ENCODE data around the gene CPA4. TPM values are rescaled to one million over a fixed set of nuclear protein-coding genes. Genes with fewer than 3 reads are reported as not detected.

CPA4 gene
- total and polyA plus RNA-seq, 2 experiments from 2014 or later, result not detected

DNA sequence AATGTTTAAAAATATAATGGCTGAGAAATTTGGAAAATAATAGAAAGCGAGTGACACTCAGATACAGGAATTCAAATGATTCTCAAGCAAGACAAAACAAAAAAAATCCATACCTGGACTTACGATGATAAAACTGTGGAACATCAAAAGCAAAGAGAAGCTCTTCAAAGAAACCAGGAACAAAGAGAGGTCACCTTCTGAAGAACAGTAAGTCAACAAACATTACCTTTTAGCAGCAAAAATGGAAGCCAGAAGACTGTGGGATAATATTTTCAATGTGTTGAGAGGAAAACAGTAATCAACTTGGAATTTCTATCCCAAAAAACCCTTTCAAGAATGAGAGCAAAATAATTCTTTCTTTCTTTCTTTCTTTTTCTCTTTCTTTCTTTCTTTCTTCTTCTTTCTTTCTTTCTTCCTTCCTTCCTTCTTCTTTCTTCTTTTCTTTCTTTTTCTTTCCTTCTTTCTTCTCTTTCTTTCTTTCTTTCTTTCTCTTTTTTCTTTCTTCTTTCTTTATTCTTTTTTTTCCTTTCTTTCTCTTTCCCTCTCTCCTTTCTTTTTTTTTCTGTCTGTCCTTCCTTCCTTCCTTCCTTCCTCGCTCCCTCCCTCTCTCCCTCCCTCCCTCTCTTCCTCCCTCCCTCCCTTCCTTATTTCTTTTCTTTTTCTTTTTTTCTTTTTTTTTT lies 49.9 kb downstream of the CPA4 start:
- H4K20me1 ChIP-seq (replicated peaks; ENCODE audit: insufficient read depth), result no peaks in the 10 kb centered on the region
- H3K79me2 ChIP-seq (replicated peaks; ENCODE audit: insufficient read depth), result no peaks in the 10 kb centered on the region
- peaks cover 8% of the 10 kb centered on the region for H3K27me3 Mint-ChIP-seq (ENCODE audit: insufficient read depth, low read depth, poor library complexity)
- DNase-seq (ENCODE audit: low spot score) (no peak), ATAC-seq (no peak)
- no peaks in the 10 kb centered on the region for H3F3A ChIP-seq (replicated peaks; ENCODE audit: low read depth)
- H3K4me3 ChIP-seq, result no peak overlapping the region
- H3K27ac ChIP-seq (ENCODE audit: low read depth), result no peak overlapping the region
- no peak overlapping the region for H2AFZ ChIP-seq
- no peaks in the 10 kb centered on the region for H3K36me3 ChIP-seq (ENCODE audit: insufficient read depth)
- no peak for TF ChIP-seq STAT1 (IDR thresholded peaks at IDR 0.05; ENCODE audit: unreplicated experiment)
- TF ChIP-seq NANOG (IDR thresholded peaks at IDR 0.05; ENCODE audit: borderline replicate concordance), result no peak
- no peak for TF ChIP-seq CREB1 (CRISPR knock-in tag; IDR thresholded peaks at IDR 0.05; ENCODE audit: low read depth)
- TF ChIP-seq, protein P1, sequence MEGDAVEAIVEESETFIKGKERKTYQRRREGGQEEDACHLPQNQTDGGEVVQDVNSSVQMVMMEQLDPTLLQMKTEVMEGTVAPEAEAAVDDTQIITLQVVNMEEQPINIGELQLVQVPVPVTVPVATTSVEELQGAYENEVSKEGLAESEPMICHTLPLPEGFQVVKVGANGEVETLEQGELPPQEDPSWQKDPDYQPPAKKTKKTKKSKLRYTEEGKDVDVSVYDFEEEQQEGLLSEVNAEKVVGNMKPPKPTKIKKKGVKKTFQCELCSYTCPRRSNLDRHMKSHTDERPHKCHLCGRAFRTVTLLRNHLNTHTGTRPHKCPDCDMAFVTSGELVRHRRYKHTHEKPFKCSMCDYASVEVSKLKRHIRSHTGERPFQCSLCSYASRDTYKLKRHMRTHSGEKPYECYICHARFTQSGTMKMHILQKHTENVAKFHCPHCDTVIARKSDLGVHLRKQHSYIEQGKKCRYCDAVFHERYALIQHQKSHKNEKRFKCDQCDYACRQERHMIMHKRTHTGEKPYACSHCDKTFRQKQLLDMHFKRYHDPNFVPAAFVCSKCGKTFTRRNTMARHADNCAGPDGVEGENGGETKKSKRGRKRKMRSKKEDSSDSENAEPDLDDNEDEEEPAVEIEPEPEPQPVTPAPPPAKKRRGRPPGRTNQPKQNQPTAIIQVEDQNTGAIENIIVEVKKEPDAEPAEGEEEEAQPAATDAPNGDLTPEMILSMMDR (conservative IDR thresholded peaks at IDR 0.05; ENCODE audit: low read depth in 2 of 2), result no peak
- no peak for TF ChIP-seq JUNB (IDR thresholded peaks at IDR 0.05; ENCODE audit: unreplicated experiment)
- no peak for TF ChIP-seq EZH2 (IDR thresholded peaks at IDR 0.05; ENCODE audit: low read depth, unreplicated experiment)
- TF ChIP-seq ZNF331 (CRISPR knock-in tag; IDR thresholded peaks at IDR 0.05; ENCODE audit: low read depth), result no peak
- TF ChIP-seq POLR2AphosphoS5 (IDR thresholded peaks at IDR 0.05; ENCODE audit: low read depth), result no peak
- TF ChIP-seq EZH2phosphoT487 (IDR thresholded peaks at IDR 0.05; ENCODE audit: unreplicated experiment), result no peak
- TF ChIP-seq, protein P2, sequence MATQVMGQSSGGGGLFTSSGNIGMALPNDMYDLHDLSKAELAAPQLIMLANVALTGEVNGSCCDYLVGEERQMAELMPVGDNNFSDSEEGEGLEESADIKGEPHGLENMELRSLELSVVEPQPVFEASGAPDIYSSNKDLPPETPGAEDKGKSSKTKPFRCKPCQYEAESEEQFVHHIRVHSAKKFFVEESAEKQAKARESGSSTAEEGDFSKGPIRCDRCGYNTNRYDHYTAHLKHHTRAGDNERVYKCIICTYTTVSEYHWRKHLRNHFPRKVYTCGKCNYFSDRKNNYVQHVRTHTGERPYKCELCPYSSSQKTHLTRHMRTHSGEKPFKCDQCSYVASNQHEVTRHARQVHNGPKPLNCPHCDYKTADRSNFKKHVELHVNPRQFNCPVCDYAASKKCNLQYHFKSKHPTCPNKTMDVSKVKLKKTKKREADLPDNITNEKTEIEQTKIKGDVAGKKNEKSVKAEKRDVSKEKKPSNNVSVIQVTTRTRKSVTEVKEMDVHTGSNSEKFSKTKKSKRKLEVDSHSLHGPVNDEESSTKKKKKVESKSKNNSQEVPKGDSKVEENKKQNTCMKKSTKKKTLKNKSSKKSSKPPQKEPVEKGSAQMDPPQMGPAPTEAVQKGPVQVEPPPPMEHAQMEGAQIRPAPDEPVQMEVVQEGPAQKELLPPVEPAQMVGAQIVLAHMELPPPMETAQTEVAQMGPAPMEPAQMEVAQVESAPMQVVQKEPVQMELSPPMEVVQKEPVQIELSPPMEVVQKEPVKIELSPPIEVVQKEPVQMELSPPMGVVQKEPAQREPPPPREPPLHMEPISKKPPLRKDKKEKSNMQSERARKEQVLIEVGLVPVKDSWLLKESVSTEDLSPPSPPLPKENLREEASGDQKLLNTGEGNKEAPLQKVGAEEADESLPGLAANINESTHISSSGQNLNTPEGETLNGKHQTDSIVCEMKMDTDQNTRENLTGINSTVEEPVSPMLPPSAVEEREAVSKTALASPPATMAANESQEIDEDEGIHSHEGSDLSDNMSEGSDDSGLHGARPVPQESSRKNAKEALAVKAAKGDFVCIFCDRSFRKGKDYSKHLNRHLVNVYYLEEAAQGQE (IDR thresholded peaks at IDR 0.05; ENCODE audit: unreplicated experiment), result no peak
- TF ChIP-seq, protein P3, sequence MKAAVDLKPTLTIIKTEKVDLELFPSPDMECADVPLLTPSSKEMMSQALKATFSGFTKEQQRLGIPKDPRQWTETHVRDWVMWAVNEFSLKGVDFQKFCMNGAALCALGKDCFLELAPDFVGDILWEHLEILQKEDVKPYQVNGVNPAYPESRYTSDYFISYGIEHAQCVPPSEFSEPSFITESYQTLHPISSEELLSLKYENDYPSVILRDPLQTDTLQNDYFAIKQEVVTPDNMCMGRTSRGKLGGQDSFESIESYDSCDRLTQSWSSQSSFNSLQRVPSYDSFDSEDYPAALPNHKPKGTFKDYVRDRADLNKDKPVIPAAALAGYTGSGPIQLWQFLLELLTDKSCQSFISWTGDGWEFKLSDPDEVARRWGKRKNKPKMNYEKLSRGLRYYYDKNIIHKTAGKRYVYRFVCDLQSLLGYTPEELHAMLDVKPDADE (IDR thresholded peaks at IDR 0.05), result no peak
- TF ChIP-seq, protein P4, sequence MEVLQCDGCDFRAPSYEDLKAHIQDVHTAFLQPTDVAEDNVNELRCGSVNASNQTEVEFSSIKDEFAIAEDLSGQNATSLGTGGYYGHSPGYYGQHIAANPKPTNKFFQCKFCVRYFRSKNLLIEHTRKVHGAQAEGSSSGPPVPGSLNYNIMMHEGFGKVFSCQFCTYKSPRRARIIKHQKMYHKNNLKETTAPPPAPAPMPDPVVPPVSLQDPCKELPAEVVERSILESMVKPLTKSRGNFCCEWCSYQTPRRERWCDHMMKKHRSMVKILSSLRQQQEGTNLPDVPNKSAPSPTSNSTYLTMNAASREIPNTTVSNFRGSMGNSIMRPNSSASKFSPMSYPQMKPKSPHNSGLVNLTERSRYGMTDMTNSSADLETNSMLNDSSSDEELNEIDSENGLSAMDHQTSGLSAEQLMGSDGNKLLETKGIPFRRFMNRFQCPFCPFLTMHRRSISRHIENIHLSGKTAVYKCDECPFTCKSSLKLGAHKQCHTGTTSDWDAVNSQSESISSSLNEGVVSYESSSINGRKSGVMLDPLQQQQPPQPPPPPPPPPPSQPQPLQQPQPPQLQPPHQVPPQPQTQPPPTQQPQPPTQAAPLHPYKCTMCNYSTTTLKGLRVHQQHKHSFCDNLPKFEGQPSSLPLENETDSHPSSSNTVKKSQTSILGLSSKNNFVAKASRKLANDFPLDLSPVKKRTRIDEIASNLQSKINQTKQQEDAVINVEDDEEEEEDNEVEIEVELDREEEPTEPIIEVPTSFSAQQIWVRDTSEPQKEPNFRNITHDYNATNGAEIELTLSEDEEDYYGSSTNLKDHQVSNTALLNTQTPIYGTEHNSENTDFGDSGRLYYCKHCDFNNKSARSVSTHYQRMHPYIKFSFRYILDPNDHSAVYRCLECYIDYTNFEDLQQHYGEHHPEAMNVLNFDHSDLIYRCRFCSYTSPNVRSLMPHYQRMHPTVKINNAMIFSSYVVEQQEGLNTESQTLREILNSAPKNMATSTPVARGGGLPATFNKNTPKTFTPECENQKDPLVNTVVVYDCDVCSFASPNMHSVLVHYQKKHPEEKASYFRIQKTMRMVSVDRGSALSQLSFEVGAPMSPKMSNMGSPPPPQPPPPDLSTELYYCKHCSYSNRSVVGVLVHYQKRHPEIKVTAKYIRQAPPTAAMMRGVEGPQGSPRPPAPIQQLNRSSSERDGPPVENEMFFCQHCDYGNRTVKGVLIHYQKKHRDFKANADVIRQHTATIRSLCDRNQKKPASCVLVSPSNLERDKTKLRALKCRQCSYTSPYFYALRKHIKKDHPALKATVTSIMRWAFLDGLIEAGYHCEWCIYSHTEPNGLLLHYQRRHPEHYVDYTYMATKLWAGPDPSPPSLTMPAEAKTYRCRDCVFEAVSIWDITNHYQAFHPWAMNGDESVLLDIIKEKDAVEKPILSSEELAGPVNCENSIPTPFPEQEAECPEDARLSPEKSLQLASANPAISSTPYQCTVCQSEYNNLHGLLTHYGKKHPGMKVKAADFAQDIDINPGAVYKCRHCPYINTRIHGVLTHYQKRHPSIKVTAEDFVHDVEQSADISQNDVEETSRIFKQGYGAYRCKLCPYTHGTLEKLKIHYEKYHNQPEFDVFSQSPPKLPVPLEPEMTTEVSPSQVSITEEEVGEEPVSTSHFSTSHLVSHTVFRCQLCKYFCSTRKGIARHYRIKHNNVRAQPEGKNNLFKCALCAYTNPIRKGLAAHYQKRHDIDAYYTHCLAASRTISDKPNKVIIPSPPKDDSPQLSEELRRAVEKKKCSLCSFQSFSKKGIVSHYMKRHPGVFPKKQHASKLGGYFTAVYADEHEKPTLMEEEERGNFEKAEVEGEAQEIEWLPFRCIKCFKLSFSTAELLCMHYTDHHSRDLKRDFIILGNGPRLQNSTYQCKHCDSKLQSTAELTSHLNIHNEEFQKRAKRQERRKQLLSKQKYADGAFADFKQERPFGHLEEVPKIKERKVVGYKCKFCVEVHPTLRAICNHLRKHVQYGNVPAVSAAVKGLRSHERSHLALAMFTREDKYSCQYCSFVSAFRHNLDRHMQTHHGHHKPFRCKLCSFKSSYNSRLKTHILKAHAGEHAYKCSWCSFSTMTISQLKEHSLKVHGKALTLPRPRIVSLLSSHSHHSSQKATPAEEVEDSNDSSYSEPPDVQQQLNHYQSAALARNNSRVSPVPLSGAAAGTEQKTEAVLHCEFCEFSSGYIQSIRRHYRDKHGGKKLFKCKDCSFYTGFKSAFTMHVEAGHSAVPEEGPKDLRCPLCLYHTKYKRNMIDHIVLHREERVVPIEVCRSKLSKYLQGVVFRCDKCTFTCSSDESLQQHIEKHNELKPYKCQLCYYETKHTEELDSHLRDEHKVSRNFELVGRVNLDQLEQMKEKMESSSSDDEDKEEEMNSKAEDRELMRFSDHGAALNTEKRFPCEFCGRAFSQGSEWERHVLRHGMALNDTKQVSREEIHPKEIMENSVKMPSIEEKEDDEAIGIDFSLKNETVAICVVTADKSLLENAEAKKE (CRISPR knock-in tag; IDR thresholded peaks at IDR 0.05), result no peak
- no peak for TF ChIP-seq ZNF114 (CRISPR knock-in tag; IDR thresholded peaks at IDR 0.05)
- H3K4me3 Mint-ChIP-seq, result no peak overlapping the region
- no peak overlapping the region for H3K27ac Mint-ChIP-seq
- no peaks in the 10 kb centered on the region for H3K36me3 Mint-ChIP-seq (ENCODE audit: low read depth)
- H3K4me1 Mint-ChIP-seq, result peaks cover 26% of the 10 kb centered on the region
- no peaks in the 10 kb centered on the region for H3K9me3 Mint-ChIP-seq
- H3K27me3 ChIP-seq (ENCODE audit: insufficient read depth), result no peaks in the 10 kb centered on the region
- H3K4me2 ChIP-seq, result no peak overlapping the region
- peaks cover 30% of the 10 kb centered on the region for H3K4me1 ChIP-seq (ENCODE audit: insufficient read depth)
- peaks cover 14% of the 10 kb centered on the region for H3K9me2 ChIP-seq (ENCODE audit: insufficient read depth)

Measured in GM23338 (cell line).